Activated gamma-delta T cell (primary cell): Measurements from ENCODE around the gene ZNF511.

Experiments
- DNase-seq: peaks from one replicate; lab custom pipeline; 2025; lab: John Stamatoyannopoulos, UW

Gene ZNF511

GRCh38 chr10:133292919-133293809 is 15.6 kb upstream of the ZNF511 start:
- DNase-seq, result no peak

DNA sequence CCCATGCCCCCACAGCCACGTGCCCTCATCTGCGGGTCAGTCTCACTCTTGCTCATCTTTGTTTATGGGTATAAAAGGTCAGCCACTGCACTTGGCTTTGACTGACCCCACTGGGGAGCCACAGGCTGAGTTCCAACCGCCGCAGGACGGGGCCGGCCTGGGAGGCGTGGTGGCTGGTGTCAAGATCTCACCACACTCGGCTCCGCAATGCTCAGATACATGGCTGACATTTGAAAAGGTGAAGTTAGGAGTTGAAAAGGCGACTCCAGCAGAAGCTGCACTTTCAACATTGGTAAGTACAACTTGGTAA is 14.9 kb upstream of the ZNF511 start:
- DNase-seq, result no peak

DNA sequence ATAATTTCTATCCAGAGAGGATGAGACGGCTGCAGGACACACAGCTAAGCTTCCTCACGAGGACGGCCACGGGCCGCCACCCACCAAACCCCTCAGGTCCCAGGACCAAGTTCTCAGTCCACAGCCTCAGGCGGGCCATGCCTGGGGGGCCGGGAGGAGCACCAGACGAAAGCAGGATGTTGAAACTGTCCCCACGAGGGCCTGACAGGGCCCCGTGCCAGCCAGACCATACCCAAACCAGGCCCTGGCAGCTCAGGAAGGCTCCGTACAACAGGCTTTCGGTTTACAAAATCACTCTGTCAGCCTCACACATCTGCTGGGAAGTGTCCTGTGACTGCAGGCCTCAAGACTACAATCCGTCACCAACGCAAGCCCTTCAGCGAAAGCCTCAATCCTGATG is 14.5 kb upstream of the ZNF511 start:
- DNase-seq, result no peak

- DNase-seq, result no peak
Observed at GRCh38 chr10:133295426-133296320, 13.0 kb upstream of the ZNF511 start.

- no peak for DNase-seq
Observed at GRCh38 chr10:133297504-133297903, 11.2 kb upstream of the ZNF511 start.

GRCh38 chr10:133298466-133298865 is 10.2 kb upstream of the ZNF511 start:
- no peak for DNase-seq

GRCh38 chr10:133299224-133299623 is 9.5 kb upstream of the ZNF511 start:
- DNase-seq, result no peak

DNA sequence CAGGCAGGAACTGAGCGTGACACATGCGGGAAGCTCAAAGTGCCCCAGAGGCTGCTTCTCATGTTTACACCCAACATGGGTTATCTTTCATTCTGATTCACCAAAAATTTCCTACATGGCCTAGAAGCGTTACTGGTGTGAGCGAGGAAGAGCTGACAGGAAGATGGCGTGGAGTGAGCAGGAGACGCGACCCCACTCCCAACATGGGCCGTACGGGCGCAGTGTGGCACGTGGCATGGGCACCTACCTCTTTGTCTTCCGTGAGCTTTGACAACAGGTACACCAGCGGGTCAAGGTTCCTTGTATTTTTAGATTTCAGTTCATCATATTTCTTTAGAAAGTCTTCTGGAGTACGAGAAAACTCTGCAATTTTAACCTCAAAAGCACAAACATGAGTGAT is 9.0 kb upstream of the ZNF511 start:
- DNase-seq, result no peak

GRCh38 chr10:133302230-133302629 is 6.5 kb upstream of the ZNF511 start:
- DNase-seq, result no peak

- no peak for DNase-seq
Observed at GRCh38 chr10:133303206-133303605, 5.5 kb upstream of the ZNF511 start.

- no peak for DNase-seq
Observed at GRCh38 chr10:133306097-133306476, 2.6 kb upstream of the ZNF511 start.

DNA sequence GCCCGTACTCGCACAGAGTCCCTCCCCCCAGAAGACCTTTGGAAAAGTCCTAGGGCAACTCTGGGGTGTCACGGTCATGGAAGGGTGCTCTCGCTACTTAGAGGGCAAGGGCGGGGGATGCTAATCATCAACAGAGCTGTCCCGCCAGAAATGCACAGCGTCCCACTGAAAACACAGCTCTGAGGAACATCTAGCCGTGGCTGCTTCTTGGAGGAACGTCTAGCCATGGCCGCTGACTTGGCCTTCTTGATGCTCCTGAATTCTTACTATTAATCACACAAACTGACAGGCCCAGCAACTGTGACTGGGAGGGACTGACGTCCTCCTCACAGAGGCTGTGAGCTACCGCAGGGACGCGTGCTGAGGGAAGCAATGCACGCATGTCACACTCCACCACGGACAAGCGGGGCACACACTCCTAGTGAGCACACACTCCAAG is 1.8 kb upstream of the ZNF511 start:
- no peak for DNase-seq

DNA sequence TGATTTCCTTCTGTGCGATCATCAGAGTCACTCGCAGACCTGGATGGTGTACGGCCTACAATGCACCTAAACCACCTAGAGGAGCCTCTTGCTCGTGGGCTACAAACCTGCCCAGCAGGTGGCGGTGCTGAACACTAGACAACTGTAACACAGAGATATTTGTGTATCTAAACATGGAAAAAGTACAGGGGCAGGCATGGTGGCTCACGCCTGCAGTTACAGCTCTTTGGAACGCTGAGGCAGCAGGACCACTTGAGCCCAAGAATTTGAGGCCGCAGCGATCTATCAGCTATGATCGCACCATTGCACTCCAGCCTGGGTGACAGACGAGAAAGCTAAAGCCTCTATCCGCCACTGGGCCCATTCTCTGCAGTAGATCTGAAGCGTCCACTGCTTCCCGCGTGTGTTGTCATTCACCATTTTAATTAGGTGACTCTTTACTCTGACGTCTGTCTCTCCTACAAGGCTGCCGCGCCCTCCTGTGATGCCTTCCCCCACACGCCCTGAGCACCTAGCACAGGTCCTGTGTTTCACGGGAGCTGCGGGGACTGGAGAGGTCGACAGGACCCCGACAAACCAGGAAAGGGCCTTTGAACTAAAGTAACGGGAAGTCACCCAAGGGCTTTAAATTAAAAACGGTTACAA is 816 bp upstream of the ZNF511 start:
- DNase-seq, result no peak

DNA sequence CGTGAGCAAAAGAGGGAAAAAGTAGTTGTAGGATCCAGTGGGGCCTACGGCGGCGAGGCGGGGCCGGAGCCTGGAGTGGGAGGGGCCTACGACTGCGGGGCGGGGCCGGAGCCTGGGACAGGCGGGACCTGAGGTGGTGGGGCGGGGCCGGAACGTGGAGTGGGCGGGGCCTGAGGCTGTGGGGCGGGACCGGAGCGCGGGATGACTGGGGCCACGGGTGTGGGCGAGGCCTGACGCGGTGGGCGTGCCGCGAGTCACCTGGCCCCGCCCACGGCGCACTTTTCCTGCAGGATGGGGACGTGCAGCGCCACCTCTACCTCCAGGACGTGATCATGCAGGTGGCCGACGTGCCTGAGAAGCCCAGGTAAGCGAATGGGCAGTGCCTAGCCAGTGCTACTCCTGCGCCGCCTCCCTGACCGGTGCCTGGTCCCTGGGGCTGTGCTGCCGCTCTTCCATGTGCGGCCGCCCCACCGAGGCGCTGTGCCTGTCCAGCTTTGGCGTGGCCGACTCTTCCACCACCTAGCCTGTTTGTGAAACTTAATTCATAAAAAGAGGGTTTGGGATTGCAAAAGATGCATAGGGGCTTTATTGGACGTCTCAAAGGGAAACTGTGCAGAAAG is 496 bp downstream of the ZNF511 start:
- DNase-seq, result peak; percentile 93

- DNase-seq, result no peak
Observed at GRCh38 chr10:133309720-133310398, 1.1 kb downstream of the ZNF511 start.

DNA sequence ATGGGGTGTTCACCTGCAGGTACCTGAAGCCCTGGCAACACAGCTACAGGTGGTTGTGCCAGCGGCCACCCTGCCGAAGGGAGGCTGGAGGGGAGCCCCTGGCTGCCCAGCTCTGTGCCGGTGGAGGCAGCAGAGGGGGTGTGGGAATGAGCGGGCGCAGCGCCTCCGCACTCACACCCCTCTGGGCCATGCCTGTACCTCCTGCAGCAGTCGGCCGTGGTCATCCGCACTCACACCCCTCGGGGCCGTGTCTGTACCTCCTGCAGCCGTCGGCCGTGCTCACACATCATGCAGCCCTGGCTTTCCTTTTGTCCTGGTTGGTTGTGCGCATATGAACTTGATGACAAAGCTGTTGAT is 1.7 kb downstream of the ZNF511 start:
- DNase-seq, result no peak

GRCh38 chr10:133310789-133311188 is 2.1 kb downstream of the ZNF511 start:
- DNase-seq, result no peak

DNA sequence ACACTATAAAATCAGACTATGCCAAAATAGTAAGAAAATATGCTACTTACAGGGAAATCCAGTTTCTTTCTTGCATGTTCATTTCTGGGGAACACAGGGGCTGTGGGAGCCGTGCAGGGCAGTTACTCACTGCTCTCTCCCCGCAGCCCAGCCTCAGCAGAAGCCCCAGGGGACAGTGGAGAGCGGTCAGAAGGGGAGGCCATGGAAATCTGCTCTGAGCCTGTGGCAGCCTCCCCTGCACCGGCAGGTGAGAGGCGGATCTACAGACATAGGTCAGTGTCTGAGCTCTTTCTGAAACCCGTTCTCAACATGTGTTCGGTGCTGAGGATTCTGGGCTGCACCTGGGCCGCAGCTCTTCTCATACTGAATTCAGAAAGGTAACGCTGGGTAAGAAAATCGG is 2.9 kb downstream of the ZNF511 start:
- DNase-seq, result no peak

DNA sequence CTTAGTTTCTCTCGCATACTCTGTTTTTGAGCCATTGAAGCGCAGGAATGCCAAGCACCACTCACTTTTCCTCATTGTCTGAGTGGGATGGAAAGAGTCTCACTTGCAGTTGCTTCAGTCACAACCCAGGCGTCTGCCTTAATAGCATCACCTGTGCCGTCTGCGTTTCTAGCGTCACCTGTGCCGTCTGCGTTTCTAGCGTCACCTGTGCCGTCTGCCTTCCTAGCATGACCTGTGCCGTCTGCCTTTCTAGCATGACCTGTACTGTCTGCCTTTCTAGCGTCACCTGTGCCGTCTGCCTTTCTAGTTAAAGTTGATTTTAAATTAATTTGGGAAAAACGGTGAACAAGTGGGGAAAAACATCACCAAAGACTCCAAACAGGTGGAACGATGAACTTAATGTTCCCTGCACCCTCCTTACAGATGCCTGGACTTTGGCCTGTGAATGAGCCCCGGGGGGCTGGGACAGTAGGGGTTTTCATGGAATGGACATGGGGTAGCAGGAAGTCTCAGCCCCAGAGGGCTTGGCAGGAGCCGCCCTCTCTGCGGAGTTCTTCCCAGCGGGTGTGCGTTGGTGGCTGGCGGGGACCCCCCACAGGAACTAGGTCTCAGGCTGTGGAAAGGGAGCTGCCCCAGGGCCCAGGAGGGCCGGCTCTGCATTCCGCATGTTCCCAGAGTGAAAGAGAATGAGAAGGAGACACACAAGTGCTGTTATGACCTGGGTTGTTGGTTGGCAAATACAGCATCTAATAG is 3.5 kb downstream of the ZNF511 start:
- DNase-seq, result no peak

- no peak for DNase-seq
Observed at GRCh38 chr10:133312769-133313145, 4.0 kb downstream of the ZNF511 start.

DNA sequence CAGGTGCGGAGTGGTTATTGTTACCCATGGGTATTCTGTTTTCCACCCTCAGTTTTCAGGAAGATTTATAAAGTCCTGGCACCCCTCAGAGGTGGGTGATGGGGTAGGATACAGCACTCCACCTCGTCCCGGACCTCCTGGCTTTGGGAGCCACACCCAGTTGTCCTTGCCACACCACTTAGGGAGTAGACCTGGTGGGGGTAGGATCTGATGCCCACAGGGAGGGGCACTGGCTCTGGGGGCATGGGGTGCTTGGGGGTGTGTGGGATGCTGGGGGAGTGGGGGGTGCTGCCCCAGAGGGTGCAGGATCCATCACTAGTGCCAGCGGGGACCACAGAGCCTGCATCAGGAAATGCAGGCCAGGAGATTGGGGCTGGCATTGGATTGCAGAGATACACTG is 4.5 kb downstream of the ZNF511 start:
- DNase-seq, result no peak
